ENCODE results near the gene MPPED1. TPM values are rescaled to one million over a fixed set of nuclear protein-coding genes. Genes with fewer than 3 reads are reported as not detected.

MPPED1 gene
- total RNA-seq, 2 experiments from 2014 or later, result not detected

GRCh38 chr22:43425976-43426785 is 14.4 kb downstream of the MPPED1 start:
- CTCF ChIA-PET, result no interaction called here
- POLR2A ChIA-PET, result no interaction called here

DNA sequence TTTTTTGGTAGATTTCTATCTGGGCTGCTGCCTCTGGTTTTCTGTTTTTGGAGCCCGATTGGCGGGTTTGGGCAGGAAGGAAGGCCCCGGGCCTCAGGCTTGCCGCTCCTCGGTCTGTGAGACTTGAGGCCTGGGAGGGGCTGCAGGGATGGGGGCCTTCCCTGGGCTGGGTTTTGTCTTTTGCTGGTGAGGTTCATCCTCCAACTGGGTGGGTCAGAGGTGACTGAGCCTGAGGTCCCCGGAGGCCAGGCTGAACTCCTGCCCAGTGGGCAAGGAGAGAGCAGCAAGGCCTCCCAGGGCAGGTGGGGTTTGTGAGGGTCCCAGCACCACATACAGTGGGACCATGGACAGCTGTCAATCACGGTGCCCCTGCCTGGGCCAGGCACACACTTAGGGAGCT is 15.0 kb downstream of the MPPED1 start:
- CTCF ChIA-PET, result no interaction called here
- POLR2A ChIA-PET, result no interaction called here

DNA sequence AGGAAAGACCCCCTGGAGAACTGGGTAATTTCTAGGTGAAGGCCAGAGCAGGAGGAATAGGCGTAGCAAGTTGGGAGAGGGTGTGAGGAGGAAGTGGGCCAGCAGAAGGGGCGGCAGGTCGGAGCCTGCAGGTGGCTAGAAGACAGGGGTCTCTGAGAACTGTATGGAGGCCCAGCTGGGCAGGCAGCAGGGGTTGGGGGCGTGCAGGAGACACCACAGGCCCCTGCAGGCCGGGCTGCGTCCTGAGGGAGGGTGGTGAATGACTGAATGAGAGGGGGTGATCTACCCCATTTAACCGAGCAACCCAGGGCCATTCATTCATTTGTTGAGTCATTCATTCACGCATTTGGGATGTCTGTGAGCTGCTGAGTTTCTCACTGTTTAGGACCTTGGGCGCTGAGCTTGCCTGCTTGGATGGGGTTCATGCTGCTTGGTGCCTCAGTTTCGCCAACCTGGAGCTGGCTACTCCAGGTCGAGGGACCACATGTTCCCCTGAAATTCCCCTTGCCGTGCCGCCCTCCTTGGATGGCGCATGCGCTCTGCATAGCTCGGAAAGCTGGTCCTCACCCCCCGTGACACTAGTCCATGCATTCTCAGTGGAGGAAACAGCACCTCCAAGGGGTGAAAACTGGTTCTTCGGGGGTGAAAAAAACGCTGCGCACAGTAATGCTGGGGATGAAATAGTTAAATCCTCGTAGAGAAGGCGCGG is 15.6 kb downstream of the MPPED1 start:
- ChIA-PET POLR2A (no interaction called here), CTCF (no interaction called here)

- ChIA-PET POLR2A (no interaction called here), CTCF (no interaction called here)
These were observed 16.2 kb downstream of the MPPED1 start for GRCh38 chr22:43428005-43428485.

DNA sequence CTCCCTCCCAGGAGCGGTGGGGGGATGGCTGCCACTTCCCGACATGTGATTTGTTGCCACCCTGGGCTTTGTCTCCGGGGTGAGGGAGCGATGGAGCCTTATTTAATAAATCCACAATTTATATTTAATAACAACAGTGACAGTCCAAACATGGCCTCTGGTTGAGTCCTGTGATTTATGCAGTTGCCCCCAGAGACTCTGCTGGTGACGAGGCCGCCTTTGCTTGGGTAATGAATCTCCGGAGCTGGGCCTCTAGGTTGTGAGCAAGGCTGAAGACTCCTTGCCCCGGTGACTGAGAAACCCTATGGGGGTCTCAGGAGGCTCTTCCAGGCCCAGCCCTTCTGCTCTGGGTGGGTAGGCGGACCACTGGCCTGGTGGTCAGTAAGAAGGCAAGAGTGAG is 16.7 kb downstream of the MPPED1 start:
- POLR2A ChIA-PET, result no interaction called here
- CTCF ChIA-PET, result no interaction called here

GRCh38 chr22:43429426-43429825 is 17.6 kb downstream of the MPPED1 start:
- POLR2A ChIA-PET, result no interaction called here
- CTCF ChIA-PET, result no interaction called here

GRCh38 chr22:43431808-43432554 is 20.2 kb downstream of the MPPED1 start:
- ChIA-PET CTCF (no interaction called here), POLR2A (no interaction called here)

DNA sequence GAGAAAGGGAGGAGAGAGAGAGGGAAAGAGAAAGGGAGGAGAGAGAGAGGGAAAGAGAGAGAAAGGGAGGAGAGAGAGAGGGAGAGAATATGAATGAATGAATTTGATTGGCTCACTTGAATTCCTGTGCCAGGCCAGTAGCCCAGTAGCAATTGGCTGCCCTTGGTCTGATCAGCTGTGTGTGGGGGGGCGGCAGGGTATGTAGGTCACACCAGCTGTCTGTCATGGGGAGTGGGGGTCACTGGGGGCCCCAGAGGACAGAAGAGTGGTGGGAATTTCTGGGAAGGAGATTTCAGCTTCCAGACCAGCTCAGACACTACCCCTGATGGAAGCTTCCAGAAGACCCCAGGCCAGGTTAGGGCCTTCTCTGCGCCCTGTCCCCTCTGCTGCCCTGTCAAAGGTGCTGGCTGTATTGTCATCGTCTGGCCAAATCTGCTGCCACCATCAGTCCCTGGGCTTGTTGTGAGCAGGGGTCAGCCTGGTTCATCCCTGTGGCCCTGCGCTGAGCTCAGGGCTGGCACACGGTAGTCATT is 21.1 kb downstream of the MPPED1 start:
- ChIA-PET POLR2A (no interaction called here), CTCF (no interaction called here)

DNA sequence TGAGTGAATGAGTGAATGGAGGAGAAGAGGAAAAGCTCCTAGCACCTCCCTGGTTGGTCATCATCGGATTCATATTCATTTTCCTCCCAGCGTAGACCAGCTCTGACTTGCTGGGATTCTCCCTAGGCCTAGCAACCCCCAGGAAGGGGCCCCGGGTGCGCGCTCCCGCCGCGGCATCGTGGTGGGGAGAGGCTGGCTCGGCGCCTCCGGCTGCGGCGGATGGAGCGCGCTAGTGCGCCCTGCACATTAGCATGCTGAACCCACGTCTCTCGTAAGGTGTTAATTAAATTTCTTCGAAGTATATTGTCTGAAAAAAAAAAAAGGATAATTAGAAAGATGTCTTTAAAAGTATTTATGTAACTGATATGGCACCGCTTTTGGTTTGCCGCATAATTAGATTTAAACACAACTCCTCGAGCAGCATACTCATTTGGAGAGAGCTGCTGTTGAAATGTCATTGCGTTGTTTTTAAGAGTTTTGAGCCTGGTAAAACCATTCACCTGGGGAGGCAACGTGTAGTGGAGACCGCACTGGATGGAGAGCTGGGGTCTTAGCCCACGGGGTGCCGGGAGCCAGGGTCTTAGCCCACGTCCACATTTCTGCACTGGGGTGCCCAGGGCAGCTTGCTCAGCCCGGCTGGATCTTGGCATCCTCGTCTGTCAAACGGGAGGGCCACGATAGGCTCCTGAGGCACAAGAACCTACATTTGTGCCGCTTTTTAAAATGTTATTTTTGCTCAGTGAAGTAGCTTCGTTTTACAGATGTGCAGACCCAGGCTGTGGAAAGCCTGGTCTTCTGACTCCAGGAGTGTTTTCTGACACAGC is 21.8 kb downstream of the MPPED1 start:
- CTCF ChIA-PET, result no interaction called here

GRCh38 chr22:43434275-43434927 is 22.6 kb downstream of the MPPED1 start:
- POLR2A ChIA-PET, result no interaction called here
- CTCF ChIA-PET, result no interaction called here

More for the DNA sequence above, 21.8 kb downstream of the MPPED1 start:
- POLR2A ChIA-PET, result no interaction called here

DNA sequence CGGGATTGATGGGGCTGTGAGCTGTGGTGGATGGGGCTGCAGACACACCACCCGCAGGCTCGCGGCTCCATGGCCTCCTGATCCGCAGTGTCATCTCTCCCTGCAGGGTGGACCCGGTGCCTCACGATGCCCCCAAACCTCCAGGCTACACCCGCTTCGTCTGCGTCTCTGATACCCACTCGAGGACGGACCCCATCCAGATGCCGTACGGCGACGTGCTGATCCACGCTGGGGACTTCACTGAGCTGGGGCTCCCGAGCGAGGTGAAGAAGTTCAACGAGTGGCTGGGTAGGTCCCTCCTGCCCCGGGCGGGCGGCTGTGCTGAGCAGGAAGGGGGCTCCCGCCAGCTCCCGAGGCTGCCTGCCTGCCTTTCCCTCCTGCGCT is 23.1 kb downstream of the MPPED1 start:
- ChIA-PET POLR2A (no interaction called here), CTCF (no interaction called here)

DNA sequence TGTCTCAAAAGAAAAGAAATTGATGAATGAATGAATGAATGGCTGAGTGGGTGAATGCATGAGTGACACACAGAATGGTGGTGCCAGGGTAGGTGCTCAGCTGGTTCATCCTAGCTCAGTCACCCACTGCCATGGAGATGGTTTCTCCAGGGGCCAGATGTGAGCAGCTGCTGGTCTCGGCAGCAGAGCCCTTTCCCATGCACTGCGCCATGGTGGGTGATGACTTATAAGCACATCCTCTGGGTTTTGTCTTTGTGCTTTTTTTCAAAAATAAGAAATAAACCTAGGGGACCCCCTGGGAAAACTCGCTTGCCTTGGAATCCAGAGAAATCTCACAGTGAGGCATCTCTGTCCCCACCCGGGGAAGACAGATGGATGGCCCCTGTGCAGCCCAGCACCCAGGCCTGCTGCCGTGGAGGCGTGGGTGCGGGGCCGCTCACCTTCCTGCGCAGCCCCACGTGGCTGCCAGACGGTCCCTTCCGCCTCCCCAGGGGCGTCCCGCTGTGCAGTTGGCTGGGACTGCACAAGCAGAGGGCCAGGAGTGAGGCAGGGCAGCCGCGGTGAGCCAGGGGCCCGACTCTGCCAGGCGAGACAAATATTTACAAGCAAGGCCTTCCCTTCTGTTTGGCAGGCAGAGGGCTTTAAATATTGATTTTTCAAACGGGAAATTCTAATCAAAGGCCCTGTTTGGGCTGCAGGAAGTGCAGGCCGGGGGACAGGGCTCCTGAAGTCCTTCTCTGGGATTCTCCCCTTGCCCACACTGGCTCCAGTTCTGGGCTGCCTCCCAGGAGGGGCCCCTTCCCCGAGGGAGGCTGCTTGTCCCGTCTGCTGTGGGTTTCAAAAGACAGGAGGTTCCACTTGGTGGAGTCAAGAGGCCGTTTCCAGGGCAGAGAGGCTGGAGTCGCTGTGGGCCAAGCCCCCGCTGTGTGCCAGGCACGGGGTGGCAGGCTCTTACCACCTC is 24.3 kb downstream of the MPPED1 start:
- POLR2A ChIA-PET, result no interaction called here

GRCh38 chr22:43436868-43437267 is 25.1 kb downstream of the MPPED1 start:
- POLR2A ChIA-PET, result no interaction called here
- CTCF ChIA-PET, result no interaction called here

More for the DNA sequence above, 24.3 kb downstream of the MPPED1 start:
- CTCF ChIA-PET, result no interaction called here

- POLR2A ChIA-PET, result no interaction called here
These were observed 26.2 kb downstream of the MPPED1 start for GRCh38 chr22:43437871-43438475.

GRCh38 chr22:43438666-43439347 is 27.0 kb downstream of the MPPED1 start:
- POLR2A ChIA-PET, result no interaction called here
- CTCF ChIA-PET, result no interaction called here

More at GRCh38 chr22:43437871-43438475, 26.2 kb downstream of the MPPED1 start:
- CTCF ChIA-PET, result no interaction called here

- CTCF ChIA-PET, result no interaction called here
- POLR2A ChIA-PET, result no interaction called here
These were observed 27.7 kb downstream of the MPPED1 start for GRCh38 chr22:43439368-43440103.

DNA sequence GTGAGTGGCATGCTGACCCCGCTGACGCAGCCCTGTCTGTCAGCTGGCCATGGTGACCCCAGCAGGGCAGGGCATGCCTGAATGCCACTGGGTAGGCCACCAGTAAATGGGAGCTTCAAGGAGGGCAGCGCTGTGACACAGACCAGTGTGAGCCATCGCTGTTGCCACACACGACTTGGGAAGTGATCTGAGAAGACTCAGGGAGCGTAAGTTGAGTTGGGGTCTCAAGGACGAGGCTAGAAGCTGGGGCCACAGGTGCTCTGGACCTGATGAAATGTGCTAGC is 28.2 kb downstream of the MPPED1 start:
- POLR2A ChIA-PET, result no interaction called here
- CTCF ChIA-PET, result no interaction called here

Measured in activated CD8-positive, alpha-beta memory T cell treated with anti-CD3 and anti-CD28 coated beads for 36 hours (primary cell).